Dermis blood vessel endothelial cell (primary cell): Measurements from ENCODE around the gene WNT11. TPM values are rescaled to one million over a fixed set of nuclear protein-coding genes. Genes with fewer than 3 reads are reported as not detected.
A peak's percentile ranks its signal among the peaks of the same experiment; 100 is the strongest.

Source experiments
- DNase-seq: peaks from one replicate; pipeline ENCODE4 v3.0.0; 2010
- total RNA-seq: library from RNA; depleted of rRNA; stranded (reverse); fragments of >200 nt; gene quantifications from 2 replicates; pipeline ENCODE4 v1.2.3, GENCODE V29; 2014

The WNT11 gene
- total RNA-seq, 1 donor from 2014 or later = not detected

DNA sequence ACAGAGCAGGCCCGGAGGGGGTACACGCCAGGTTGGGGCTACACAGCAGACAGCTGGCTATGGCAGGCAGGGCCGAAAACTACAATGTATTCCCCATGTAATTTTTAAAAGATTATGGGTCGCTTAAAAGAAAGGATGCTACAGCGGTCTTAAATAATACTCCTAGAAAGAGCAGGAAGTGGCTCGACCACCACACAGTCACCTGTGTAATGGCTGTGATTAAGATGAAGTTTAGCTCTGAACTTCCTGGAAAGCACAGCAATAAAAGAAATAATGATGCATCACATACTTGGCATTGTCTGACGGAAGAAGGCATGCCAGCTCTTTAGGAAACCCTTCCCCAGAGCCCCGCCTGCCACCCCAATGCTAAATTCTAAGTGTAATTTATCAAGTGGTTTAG, 32.6 kb downstream of the WNT11 start:
- DNase-seq = no peak

DNA sequence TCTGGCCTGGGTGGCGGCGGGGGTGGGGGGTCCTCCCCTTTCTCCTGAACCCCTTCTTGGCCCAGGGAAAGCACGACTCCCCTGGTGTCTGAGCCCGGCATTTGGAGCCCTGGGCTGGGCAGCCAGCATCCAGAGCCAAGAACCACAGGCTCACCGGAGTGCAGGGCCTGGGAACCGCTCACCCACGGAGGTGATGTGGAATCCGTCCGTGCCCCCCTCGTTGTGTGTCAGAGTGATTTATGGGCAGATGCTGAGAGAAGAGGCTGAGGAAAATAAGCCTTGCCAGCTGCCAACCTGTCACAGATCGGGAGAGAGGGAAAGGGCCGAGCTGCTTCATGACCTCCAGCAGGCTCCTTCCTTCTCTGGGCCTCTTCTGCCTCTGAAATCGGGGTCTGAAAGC, 33.7 kb downstream of the WNT11 start:
- DNase-seq = no peak

DNA sequence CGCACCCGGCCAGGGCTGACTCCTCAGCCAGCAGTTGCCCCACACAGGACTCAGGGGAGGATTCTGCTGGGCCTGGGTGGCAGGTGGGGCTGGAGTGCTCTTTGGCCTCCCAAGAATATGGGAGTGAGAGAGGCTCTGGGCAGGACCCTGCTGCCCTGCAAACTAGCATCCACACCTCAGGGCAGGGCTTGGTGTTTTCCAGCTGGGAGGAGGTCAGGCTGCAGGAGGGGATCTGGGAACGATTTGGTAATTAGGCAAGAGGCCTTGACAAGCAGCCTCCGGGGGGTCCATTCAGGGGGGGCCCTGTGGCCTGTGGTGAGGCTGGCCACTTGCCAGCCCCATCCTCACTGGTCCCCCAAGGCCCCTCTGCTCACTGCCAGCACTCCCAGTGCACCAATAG, 35.8 kb downstream of the WNT11 start:
- DNase-seq = no peak

DNA sequence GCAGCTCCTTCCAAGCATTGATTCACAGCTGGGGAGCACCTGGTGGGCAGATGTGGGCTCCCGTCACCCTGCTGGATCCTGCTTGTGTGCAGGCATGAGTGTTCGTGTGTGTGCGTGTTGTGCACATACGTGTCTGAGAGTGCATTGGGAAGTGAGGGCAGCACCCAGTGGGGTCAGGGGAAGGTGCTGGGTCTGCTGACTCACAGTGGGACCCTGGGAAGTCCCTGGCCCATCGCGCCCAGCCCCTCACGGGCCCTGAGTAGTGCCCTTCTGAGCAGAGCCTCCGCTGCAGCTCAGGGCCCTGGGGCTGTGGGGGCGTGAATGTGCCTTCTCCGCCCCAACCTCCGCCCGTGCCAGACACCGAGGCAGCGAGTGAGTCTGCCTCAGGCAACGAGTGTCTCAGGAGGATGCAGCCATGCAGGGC, 36.8 kb downstream of the WNT11 start:
- DNase-seq = no peak

DNA sequence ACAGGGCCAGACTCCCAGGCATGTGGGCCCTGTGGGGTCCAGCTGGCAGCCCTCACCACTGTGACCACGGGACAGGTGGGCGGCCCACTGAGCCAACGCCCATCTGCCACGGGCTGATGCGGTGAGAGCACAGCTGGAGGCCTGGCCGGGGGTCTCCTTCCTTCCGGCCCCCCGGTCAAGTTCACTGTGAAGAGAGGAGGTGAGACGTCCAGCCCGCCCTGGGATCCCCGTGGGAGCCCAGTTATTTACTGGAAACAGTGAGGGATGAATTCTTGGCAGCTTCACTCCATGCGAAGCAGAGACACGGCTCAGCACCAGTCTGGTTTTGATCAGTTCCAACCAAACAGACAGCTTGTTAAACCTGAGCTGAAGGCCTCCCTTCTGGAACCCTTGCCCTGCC, 38.7 kb downstream of the WNT11 start:
- DNase-seq = no peak

DNA sequence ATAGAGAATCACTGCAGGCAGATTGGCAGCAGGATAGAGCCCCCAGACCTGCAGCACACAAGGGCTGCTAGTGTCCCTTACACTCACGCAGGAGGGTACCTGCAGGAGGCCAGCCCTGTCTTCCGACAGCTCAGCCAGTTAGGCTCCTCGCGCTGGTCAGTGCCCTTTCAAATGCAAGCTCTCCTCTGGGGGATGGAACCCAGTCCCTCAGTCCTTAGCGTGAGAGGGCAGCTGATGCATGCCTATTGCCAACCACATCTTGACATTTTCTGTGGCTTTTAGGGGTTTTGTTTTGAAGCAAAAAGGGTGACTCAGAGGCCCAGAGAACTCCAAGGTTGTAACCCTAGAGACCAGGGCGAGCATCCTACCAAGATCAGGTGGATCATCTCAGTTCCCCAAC, 40.0 kb downstream of the WNT11 start:
- DNase-seq = no peak

DNA sequence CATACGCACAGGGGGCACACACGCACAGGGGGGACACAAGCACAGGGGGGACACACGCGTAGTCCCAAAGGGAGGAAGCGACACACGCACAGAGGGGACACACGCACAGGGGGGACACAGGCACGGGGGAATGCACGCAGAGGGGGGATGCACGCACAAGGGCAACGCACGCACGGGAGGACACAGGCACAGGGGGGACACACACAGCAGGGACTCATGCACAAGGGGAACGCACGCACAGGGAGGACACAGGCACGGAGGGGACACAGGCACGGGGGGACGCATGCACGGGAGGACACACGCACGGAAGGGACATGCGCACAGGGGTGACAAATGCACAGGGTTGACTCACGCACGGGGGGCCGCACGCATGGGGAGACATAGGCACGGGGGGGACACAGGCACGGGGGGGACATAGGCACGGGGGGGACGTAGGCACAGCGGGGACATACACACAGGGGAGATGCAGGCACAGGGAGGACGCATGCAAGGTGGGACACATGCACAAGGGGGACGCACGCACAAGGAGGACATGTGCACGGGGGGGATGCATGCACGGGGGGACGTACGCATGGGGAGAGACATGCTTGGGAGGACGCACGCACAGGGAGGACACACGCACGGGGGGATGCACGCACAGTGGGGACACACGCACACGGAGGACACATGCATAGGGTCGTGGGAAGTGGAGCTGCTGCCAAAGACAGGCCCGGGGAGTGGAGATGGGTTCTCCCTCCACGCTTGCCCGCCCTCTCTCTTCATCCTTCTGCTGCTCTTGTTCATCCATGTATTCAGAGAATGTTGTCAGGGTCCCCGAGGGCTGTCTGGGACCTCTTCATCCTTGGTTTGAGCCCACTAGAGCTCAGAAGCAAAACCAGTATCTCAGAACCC, 41.2 kb downstream of the WNT11 start:
- DNase-seq = no peak

DNA sequence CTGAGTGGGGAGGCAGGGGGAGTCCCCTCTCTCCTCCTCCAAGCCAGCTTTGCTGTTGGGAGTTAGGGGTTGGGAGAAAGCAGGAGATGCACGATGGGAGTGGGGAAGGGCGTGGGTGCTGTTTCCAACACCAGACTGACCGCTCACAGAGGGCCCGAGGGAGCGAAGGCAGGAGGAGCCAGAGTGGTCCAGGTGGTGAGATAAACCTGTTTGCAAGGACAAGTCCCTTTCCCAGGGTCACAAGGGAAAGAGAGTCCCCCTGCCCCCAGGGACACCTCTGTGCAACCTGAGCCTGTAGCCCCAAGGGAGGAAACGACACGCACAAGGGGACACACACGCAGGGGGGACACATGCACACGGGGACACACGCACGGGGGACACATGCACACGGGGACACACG, 42.2 kb downstream of the WNT11 start:
- DNase-seq = no peak

DNA sequence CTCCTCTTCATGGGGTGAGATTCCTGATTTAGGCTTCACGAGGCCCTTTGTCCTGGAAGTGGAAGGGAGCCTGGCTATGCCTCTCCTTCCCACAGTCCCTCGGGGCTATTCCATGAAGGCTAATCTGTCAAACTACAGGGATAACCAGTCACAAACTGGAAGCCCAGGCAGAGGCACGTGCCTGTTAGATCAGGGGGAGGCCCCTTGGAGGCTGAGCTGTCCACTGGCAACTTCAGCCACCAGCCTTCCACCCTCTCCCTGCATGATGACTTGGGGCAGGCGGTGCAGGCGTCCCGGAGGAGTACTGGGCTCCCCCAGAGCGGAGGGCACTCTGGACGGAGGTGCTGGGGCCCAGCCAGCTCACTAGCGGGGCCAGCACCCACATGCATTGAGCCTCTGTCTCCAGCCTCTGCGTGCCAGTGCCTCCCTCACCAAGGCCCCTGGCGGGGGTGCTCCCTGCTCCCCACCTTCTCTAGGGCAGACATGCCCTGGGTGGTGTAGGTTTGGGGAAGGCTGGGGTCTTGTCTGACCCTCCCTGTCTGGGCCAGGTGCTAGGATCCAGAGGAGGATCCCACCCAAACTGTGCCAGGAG, 42.9 kb downstream of the WNT11 start:
- no peak for DNase-seq

DNA sequence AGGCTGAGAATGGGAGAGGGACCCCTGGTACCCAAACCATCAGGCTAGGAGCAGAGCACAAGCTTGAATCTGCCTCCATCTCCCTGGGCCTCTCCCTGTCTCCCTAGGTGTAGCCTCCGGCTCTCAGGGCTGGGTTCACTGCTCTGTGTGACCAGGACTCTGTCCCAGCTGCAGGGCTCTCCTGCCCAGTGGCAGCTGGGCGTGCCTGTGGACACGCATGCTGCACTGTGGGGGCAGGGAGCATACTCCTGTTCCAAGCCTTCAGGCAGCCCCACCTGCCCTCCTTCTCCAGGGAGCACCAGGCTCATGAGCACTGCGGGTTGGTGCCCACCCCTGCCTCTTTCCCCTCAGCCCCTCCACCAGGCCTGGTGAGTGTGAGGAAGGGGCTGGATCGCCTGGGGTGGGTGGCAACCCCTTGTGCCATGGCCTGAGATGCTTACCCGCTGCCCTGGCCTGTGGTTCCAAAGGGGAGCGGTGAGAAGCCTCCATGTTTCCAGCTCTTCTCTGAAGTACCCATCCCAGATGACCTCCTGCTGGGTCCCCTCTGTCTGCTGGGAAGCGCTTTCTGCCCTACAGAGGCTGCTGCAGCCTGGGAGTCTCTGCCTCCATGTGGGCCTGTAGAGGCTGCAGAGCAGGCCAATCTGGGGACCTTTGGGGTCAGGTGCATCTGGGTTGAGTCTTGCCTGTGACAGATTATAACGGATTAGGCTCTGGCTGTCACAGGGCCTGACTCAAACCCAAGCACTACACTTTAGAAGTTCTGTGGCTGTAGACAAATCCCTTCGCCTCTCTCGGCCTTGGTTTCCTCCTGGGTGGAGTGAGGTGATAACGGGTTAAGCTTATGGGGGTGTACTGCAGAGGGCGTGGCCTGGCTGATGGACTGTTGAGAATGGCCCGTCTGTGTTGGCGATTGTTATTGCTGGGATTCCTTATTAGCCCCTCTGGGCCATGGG, 43.7 kb downstream of the WNT11 start:
- no peak for DNase-seq

DNA sequence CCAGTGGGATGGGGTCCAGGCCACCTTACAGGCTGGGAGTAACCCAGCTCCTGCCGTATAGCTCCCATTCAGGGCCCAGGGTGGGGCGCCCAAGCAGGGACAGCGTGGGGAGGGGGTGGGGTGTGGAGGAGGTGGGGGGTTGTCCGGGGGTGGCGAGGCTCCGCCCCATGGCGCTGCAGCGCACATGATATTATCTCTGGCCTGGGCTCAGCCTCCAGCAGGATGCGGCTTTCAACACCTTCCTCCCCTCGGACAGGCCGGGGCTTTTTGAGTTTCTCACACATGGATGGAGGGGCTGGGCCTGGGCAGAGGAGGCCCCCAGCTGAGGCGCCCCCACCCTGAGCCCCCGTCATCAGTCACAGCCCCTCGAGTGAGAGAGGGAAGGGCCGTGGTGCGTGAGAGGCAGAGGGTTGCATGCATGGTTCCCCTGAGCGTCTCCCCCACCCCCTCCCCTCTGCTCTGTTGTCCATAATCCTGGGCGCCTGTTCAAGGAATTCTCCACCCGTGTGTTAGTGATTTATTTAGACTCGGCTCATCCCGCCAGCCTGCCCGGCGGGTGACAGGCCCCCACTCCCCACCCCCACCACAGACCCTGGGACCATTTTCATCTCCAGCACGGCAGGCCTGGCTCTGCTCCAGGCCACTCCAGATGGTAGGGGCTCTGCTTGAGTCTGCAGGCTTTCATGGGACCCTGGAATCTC, 44.9 kb downstream of the WNT11 start:
- no peak for DNase-seq

DNA sequence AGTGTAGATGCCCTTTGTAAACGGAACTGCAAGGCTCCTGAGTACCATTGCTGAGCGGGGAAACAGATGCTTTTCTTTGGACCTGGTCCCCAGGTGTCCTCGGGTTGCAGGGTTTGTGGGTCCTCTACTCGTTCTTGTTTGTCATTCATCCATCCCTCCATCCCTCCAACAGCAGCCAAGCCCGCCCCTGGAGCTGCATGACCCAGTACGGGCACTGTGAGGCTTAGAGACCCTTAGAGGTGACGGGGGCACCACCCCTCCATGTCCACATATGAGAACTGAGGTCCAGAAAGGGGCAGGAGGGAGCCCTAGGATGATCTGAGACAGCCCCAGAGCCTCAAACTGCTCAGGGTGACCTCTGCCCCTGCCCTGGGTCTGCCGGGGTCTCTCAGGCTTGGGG, 45.4 kb downstream of the WNT11 start:
- DNase-seq = no peak

DNA sequence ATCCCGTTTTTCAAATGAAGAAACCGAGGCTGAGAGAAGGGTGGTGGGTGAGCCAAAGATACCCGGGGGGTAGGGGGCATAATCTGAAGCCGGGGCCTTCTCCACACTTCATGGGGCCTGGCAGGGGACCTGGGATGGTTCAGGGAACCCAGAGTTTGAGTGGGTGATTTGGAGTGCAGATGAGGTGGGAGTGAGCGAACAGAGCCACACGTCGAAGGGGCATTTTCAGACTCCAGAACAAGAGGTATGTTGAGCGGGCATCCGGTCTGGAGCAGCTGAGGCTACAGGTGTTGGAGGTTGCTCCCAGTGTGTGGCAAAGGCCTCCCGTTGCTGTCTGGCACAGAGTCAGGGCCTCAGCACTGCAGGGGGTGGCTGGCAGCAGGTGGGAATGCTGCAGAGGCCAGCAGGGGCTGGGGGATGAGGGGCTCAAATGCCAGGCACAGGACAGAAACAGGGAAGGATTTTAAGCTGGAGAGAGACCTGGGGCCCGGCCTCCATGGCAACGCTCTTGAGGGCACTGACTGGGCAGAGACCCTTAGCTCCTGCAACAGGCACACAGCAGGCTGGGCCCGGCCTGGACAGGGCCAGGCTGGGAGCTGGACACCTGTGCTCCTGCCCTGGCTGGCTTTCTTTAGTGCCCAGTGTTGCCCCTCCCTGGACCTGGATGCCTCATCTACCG, 46.2 kb downstream of the WNT11 start:
- DNase-seq = no peak

DNA sequence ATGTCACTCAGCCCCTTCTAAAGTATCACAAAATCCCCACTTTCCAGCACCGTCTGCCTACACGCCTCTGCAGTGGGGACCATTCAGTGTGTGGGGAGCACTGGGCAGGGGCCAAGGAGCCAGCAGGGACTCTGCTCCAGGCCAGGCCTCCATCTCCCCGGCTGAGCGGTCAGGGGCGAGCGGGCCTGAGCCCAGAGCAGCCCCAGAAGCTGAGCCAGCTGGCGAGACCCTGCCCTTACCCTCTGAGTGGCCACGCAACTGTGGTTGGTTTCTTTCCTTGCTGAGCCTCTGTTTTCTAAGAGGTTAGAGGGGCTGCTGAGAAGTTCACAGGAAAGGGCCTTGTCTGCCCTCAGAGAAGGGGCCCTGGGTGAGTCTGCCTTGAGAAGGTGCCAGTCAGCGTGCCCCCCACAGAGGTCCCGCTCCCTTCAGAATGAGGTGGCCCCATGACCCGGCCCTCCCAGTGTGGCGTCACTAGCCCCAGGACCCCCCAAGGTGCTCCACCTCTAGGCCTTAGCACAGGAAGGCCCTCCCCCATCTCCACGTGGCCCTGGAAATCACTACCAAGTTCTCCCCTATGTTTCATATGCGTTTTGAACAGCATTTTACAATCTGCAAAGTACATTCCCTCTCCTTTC, 46.9 kb downstream of the WNT11 start:
- DNase-seq = no peak

DNA sequence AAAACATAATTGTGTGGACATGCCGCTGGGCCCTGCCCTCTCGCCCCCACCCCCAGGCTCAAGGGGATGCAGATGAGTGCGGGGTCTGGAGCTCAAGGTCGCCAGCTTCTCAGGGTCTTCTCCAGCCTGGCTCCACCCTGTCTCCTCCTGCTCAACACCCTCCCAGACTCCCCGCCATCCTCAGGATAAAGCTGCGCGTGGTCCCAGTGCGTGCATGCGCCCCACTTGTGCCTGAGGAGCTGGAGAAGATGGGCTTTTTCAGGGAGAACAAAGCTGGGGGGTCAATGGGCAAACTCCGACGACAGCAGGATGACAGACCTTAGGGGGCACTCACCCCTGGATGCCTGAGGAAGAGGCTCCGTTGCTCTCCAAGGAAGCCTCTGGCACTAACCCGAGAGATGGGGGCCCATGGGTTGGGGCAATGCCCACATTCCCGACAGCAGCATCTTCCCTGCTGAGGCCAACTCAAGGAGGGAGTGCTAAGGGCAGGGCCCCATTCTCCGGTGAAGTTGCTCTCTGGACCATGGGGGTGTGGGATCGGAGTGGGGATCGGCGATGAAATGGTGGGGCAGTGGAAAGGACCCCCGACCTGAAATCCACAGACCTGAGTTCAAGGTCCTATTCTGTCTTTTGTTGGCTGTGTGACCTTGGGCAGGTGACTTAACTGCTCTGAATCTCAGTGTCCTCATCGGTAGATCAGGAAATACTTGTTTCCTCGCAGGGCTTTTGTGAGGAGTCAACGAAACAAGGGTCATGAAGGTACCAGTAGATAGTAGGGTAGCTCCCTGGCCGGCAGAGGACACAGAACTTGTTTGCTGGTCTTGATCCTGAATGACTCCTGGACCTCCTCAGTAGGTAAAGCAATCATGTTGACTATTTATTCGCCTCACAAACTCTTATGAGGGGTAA, 47.7 kb downstream of the WNT11 start:
- DNase-seq = no peak

DNA sequence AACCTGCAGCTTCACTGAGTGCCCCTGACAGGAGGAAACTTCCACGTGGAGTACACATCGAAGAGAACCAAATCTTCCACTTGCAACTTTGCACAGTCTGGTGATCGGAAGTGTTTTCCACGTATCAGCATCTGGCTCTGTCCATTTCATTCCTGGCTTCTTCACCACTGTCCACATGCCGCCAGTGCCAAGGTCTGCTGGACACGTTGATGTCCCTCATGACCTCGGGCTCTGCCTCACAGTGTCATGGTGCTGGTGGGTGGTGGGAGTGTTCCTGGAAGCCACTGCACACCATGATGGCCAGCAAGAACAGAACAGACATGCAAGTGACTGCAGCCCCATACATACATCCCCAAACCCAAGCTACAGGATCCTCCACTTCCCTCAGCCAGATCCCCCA, 48.4 kb downstream of the WNT11 start:
- DNase-seq = no peak

DNA sequence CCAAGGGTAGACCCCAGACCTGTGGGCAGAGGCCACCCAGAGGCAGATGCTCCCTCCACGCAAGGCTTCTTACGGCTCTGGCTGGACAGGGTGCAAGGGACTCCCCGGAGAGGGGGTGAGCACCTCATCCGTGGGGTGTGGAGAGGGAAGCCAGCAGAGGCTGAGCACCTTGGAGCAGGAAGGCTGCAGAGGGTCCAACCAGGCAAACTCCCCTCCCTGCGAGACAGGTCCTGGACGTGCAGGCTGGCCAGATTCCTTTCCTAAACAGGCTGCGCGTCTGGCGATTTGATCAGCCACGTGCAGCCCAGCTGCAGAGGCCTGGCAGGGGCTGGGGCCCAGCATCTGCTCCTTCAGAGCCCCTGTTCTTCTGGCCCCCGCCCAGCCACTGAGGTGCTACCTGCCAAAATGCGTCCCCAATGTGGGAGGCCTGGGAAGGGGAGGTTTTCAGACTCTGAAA, 49.3 kb downstream of the WNT11 start:
- no peak for DNase-seq

DNA sequence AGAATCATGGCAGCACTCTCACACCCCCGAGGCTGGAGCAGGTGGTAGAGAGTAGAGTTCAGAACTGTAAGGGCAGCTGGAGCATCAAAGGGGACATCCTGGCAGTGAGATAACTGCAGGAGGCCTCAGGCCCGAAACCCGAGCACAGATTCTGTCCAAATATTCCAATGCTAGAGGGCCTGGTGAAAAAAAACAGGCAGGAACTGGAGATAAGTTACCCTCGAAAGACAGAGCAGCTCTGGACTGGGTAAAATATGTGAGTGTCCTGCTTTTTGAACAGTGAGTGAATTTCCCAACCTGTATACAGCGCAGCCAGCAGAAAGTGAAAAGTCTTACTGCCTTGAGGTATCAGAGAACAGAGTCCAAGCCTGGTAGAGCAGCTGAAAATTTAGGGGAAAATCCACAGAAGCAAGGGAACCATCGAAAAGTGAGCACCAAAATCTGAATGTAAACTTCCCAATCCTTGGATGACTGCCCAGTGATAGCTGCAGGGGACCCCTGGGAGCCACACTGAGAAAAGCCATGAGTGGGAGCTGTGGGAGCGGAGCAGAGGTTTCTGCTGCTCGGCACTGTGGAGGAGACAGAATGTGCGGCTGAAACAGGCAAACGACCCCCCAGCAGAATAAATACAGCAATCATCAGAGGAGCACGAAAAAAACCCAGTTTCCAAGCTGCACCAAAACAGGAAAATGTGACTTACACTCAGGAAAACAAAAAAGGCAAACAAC, 50.6 kb downstream of the WNT11 start:
- peak; percentile 21 for DNase-seq

DNA sequence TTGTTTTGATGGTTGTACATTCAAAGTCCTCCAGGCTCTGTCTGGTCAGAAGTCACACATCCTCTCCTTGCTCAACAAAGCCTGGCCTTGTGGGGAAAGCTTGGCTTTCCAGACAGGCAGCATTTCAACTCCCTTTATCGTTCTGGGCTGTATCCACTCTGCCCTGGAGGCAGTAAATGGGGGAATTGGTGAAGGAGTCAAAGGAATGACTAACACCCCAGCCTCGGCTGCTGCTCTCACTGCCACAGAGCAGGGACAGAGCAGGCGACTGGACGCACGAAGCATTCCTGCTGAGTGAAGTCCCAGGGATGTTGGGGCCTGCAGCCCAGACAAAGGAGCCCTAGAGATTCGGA, 52.8 kb downstream of the WNT11 start:
- no peak for DNase-seq
